OCI-LY7 (cell line): ENCODE measurements around the gene KLRD1.
"Not testable (repeated sequence)": the region's sequence is repeated elsewhere in the genome, so short reads cannot be mapped to it uniquely, and the experiment has no call there.

ENCODE experiments used
- EZH2phosphoT487 ChIP-seq: fragments of 200-600 bp; sonication (generic); IDR thresholded peaks from 2 replicates; pipeline ENCODE4 v1.6.1; 2018; ENCODE audit warnings: low read depth, borderline replicate concordance, mild to moderate bottlenecking, mixed run types, antibody characterized with exemption, low read length, moderate library complexity, mixed read lengths
- TF ChIP-seq, protein P1 (sequence below): fragments of 200-600 bp; sonication (generic); conservative IDR thresholded peaks from 2 replicates; pipeline ENCODE4 v1.5.1; 2014; ENCODE audit warnings: mild to moderate bottlenecking, antibody characterized with exemption, low read length, moderate library complexity, mixed read lengths

- not testable (repeated sequence) for TF ChIP-seq EZH2phosphoT487
- TF ChIP-seq, protein P1, sequence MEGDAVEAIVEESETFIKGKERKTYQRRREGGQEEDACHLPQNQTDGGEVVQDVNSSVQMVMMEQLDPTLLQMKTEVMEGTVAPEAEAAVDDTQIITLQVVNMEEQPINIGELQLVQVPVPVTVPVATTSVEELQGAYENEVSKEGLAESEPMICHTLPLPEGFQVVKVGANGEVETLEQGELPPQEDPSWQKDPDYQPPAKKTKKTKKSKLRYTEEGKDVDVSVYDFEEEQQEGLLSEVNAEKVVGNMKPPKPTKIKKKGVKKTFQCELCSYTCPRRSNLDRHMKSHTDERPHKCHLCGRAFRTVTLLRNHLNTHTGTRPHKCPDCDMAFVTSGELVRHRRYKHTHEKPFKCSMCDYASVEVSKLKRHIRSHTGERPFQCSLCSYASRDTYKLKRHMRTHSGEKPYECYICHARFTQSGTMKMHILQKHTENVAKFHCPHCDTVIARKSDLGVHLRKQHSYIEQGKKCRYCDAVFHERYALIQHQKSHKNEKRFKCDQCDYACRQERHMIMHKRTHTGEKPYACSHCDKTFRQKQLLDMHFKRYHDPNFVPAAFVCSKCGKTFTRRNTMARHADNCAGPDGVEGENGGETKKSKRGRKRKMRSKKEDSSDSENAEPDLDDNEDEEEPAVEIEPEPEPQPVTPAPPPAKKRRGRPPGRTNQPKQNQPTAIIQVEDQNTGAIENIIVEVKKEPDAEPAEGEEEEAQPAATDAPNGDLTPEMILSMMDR = not testable (repeated sequence)
Measured at GRCh38 chr12:10328691-10329090, 21.0 kb downstream of the KLRD1 start.
